Liver (tissue), 3 donors: ENCODE results near the gene NXPH1.

Experiments
- ATF3 ChIP-seq: IDR thresholded peaks from 2 replicates; pipeline ENCODE4 v1.6.1; 2016; ENCODE audit warnings: antibody characterized with exemption
- CTCF ChIP-seq: fragments of 150-350 bp; IDR thresholded peaks from 2 replicates; pipeline ENCODE4 v1.5.1; 2017; ENCODE audit warnings: improper control_type of control experiment, low read depth, low read length; ENCODE audit not compliant: missing input control
- FOXA1 ChIP-seq: IDR thresholded peaks from 2 replicates; pipeline ENCODE4 v1.6.1; 2016; ENCODE audit warnings: antibody characterized with exemption
- GABPA ChIP-seq, 2 donors: IDR thresholded peaks in 1 of 2; conservative IDR thresholded peaks in 1 of 2; 2 replicates each; pipeline ENCODE4 v1.6.1; 2016; ENCODE audit warnings: antibody characterized with exemption in 2 of 2, mild to moderate bottlenecking in 1 of 2, moderate library complexity in 1 of 2
- JUND ChIP-seq, 2 donors: IDR thresholded peaks; 2 replicates each; pipeline ENCODE4 v1.6.1; 2016; ENCODE audit warnings: antibody characterized with exemption in 2 of 2
- MAX ChIP-seq: IDR thresholded peaks from 2 replicates; pipeline ENCODE4 v1.6.1; 2016; ENCODE audit warnings: antibody characterized with exemption
- NR2F2 ChIP-seq: IDR thresholded peaks from 2 replicates; pipeline ENCODE4 v1.6.1; 2016; ENCODE audit warnings: antibody characterized with exemption
- RAD21 ChIP-seq, 2 donors: IDR thresholded peaks; 2 replicates each; pipeline ENCODE4 v1.6.1; 2016; ENCODE audit warnings: antibody characterized with exemption in 2 of 2, mild to moderate bottlenecking in 2 of 2
- REST ChIP-seq: IDR thresholded peaks from 2 replicates; pipeline ENCODE4 v1.6.1; 2016; ENCODE audit warnings: antibody characterized with exemption, mild to moderate bottlenecking
- SP1 ChIP-seq: IDR thresholded peaks from 2 replicates; pipeline ENCODE4 v1.6.1; 2018; ENCODE audit warnings: antibody characterized with exemption, mild to moderate bottlenecking
- TAF1 ChIP-seq: conservative IDR thresholded peaks from 2 replicates; pipeline ENCODE4 v1.6.1; 2016; ENCODE audit warnings: antibody characterized with exemption, mild to moderate bottlenecking
- YY1 ChIP-seq: IDR thresholded peaks from 2 replicates; pipeline ENCODE4 v1.6.1; 2016; ENCODE audit warnings: antibody characterized with exemption, mild to moderate bottlenecking
- donor health status: healthy.
- donor health status: healthy.

- TF ChIP-seq CTCF (no peak), ATF3 (no peak), JUND (IDR thresholded peaks at IDR 0.05) (no peak), RAD21 (IDR thresholded peaks at IDR 0.05) (no peak), TAF1 (no peak), FOXA1 (no peak), YY1 (no peak), NR2F2 (no peak), SP1 (no peak), REST (no peak), MAX (no peak), GABPA (IDR thresholded peaks at IDR 0.05 in 1 of 2, conservative IDR thresholded peaks at IDR 0.05 in 1 of 2) (no peak)
Observed at GRCh38 chr7:8640671-8641070, 207.3 kb downstream of the NXPH1 start.
